ENCODE data around the gene SEC14L6.
"Not testable (repeated sequence)": the region's sequence is repeated elsewhere in the genome, so short reads cannot be mapped to it uniquely, and the experiment has no call there.

SEC14L6 gene

DNA sequence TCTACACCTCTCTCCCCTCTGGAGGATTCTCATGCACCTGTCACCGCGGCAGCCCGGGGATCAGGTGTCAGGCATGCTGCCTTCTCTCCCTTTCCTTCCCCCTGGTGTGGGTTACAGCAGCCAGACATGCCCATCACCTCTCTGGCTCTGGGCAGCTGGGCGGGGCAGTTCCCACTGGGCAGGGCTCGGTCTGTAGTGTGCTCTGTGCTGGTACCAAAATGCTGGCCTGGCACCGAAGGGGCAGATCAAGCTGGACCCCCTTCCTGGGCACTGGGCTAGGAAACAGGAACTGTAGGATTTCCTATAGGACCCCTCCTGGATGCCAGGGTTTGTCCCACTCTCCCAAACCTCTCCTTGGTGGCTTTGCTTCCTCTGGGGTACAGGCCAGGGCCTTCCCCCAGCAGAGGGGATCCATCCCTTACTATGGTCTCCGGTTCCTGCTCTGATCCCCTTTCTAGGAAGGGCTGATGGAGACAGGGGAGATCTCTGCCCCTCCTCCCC is 27.1 kb upstream of the SEC14L6 start:
- no peak for ATAC-seq
- H3K4me1 Mint-ChIP-seq = no peaks in the 10 kb centered on the region
- H3K9me3 Mint-ChIP-seq = no peaks in the 10 kb centered on the region
- DNase-seq = no peak
- no peak overlapping the region for H3K27ac Mint-ChIP-seq
- no peaks in the 10 kb centered on the region for H3K27me3 Mint-ChIP-seq
- H3K36me3 Mint-ChIP-seq (ENCODE audit: low read depth) = peaks cover 24% of the 10 kb centered on the region
- H3K4me3 Mint-ChIP-seq = no peak overlapping the region

GRCh38 chr22:30572840-30573593 is 26.5 kb upstream of the SEC14L6 start:
- no peaks in the 10 kb centered on the region for H3K4me1 Mint-ChIP-seq
- H3K36me3 Mint-ChIP-seq (ENCODE audit: low read depth) = peaks cover 23% of the 10 kb centered on the region
- DNase-seq (no peak), ATAC-seq (no peak)
- no peak overlapping the region for H3K27ac Mint-ChIP-seq
- H3K27me3 Mint-ChIP-seq = no peaks in the 10 kb centered on the region
- no peak overlapping the region for H3K4me3 Mint-ChIP-seq
- H3K9me3 Mint-ChIP-seq = no peaks in the 10 kb centered on the region

DNA sequence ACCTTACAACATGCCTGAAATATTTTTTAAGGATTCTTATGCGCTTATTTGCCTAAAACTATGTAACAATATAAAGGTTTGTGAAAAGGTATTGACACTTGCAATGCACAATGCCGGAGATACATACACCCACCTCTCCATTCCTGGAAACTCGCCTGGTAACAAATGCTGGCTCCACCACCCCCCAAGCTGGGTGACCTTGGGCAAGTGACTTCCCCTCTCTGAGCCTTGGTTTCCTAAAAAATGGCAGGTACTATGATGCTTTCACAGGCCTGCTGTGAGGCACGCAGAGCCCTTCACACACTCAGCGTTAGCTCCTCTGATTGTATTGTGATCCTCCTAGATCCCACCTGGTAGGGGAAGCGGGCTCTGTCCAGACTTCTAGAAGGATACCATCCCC is 25.7 kb upstream of the SEC14L6 start:
- no peak for DNase-seq
- no peak overlapping the region for H3K27ac Mint-ChIP-seq
- H3K9me3 Mint-ChIP-seq = no peaks in the 10 kb centered on the region
- H3K27me3 Mint-ChIP-seq = no peaks in the 10 kb centered on the region
- no peaks in the 10 kb centered on the region for H3K4me1 Mint-ChIP-seq
- no peak overlapping the region for H3K4me3 Mint-ChIP-seq
- peaks cover 15% of the 10 kb centered on the region for H3K36me3 Mint-ChIP-seq (ENCODE audit: low read depth)
- no peak for ATAC-seq

DNA sequence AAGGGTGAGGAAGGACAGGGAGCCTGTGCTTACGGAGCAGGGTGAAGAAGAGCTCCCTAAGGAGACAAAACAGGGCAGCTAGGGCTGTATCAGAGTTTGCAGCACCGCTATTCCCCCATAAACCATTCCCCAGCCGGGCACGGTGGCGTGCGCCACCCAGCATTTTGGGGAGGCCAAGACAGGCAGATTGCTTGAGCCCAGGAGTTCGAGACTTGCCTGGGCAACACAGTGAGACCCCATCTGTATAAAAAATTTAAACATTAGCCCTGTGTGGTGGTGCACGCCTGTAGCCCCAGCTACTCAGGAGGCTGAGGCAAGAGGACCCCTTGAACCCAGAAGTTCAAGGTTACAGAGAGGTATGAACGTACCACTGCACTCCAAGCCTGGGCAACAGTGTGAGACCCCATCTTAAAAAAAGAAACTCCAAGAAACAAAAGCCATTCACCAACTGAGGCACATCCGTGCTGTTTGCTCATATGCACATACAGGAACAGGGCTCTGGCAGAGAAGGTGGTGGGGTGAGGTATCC is 23.2 kb upstream of the SEC14L6 start:
- no peak overlapping the region for H3K4me3 Mint-ChIP-seq
- no peak for DNase-seq
- no peaks in the 10 kb centered on the region for H3K9me3 Mint-ChIP-seq
- no peaks in the 10 kb centered on the region for H3K27me3 Mint-ChIP-seq
- ATAC-seq = no peak
- no peak overlapping the region for H3K27ac Mint-ChIP-seq
- no peaks in the 10 kb centered on the region for H3K4me1 Mint-ChIP-seq
- no peaks in the 10 kb centered on the region for H3K36me3 Mint-ChIP-seq (ENCODE audit: low read depth)

- no peaks in the 10 kb centered on the region for H3K4me1 Mint-ChIP-seq
- no peaks in the 10 kb centered on the region for H3K36me3 Mint-ChIP-seq (ENCODE audit: low read depth)
- no peaks in the 10 kb centered on the region for H3K9me3 Mint-ChIP-seq
- DNase-seq (no peak), ATAC-seq (no peak)
- H3K4me3 Mint-ChIP-seq = no peak overlapping the region
- no peak overlapping the region for H3K27ac Mint-ChIP-seq
- no peaks in the 10 kb centered on the region for H3K27me3 Mint-ChIP-seq
Observed at GRCh38 chr22:30568137-30568805, 21.7 kb upstream of the SEC14L6 start.

DNA sequence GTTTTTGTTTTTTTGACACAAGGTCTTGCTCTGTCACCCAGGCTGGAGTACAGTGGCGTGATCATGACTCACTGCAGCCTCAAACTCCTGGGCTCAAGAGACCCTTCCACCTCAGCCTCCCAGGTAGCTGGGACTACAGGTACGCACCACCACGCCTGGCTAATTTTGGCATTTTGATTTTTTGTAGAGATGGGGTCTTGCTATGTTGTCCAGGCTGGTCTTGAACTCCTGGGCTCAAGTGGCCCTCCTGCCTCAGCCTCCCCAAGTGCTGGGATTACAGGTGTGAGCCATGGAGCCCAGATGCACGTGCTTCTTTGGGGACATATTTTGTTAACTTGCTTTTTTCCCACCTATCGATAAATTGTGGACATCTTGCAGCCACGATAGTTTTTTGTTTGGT is 20.7 kb upstream of the SEC14L6 start:
- H3K9me3 Mint-ChIP-seq; H3K27ac Mint-ChIP-seq; DNase-seq; ATAC-seq; H3K27me3 Mint-ChIP-seq; H3K4me3 Mint-ChIP-seq; H3K36me3 Mint-ChIP-seq (ENCODE audit: low read depth); H3K4me1 Mint-ChIP-seq: not testable (repeated sequence)

DNA sequence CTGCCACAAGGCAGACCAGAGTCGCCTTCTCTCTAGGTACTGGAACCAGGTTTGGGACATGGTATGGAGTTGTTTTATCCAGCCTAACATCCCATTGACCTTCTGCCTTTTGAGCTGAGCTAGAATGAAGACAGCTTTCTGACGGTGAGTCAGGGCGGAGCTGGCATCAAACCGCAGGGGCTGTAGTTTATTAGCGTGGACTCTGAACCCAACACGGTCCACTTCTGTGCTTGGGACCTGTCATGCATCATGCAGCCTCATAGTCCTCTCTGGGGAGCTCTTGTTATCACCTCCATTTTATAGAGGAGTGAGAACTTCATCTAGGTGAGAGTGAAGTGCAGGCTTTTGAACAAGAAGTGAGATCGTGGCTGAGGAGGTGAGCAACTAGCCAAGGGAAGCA is 19.6 kb upstream of the SEC14L6 start:
- DNase-seq (no peak), ATAC-seq (no peak)
- Mint-ChIP-seq H3K4me3 (no peak overlapping the region), H3K27me3 (no peaks in the 10 kb centered on the region), H3K4me1 (no peaks in the 10 kb centered on the region), H3K36me3 (ENCODE audit: low read depth) (no peaks in the 10 kb centered on the region), H3K27ac (no peak overlapping the region), H3K9me3 (no peaks in the 10 kb centered on the region)

- no peaks in the 10 kb centered on the region for H3K9me3 Mint-ChIP-seq
- ATAC-seq (peak; percentile 10), DNase-seq (no peak)
- no peak overlapping the region for H3K27ac Mint-ChIP-seq
- no peak overlapping the region for H3K4me3 Mint-ChIP-seq
- no peaks in the 10 kb centered on the region for H3K36me3 Mint-ChIP-seq (ENCODE audit: low read depth)
- no peaks in the 10 kb centered on the region for H3K27me3 Mint-ChIP-seq
- no peaks in the 10 kb centered on the region for H3K4me1 Mint-ChIP-seq
Observed at GRCh38 chr22:30565341-30565740, 18.8 kb upstream of the SEC14L6 start.

GRCh38 chr22:30564761-30565119 is 18.2 kb upstream of the SEC14L6 start:
- no peaks in the 10 kb centered on the region for H3K36me3 Mint-ChIP-seq (ENCODE audit: low read depth)
- no peak overlapping the region for H3K27ac Mint-ChIP-seq
- no peak overlapping the region for H3K4me3 Mint-ChIP-seq
- no peaks in the 10 kb centered on the region for H3K27me3 Mint-ChIP-seq
- no peak for DNase-seq
- H3K9me3 Mint-ChIP-seq = no peaks in the 10 kb centered on the region
- no peaks in the 10 kb centered on the region for H3K4me1 Mint-ChIP-seq
- no peak for ATAC-seq

- H3K36me3 Mint-ChIP-seq (ENCODE audit: low read depth) = no peaks in the 10 kb centered on the region
- no peak overlapping the region for H3K27ac Mint-ChIP-seq
- no peak overlapping the region for H3K4me3 Mint-ChIP-seq
- H3K9me3 Mint-ChIP-seq = no peaks in the 10 kb centered on the region
- no peaks in the 10 kb centered on the region for H3K27me3 Mint-ChIP-seq
- ATAC-seq (no peak), DNase-seq (no peak)
- no peaks in the 10 kb centered on the region for H3K4me1 Mint-ChIP-seq
Observed at GRCh38 chr22:30564045-30564760, 17.7 kb upstream of the SEC14L6 start.

DNA sequence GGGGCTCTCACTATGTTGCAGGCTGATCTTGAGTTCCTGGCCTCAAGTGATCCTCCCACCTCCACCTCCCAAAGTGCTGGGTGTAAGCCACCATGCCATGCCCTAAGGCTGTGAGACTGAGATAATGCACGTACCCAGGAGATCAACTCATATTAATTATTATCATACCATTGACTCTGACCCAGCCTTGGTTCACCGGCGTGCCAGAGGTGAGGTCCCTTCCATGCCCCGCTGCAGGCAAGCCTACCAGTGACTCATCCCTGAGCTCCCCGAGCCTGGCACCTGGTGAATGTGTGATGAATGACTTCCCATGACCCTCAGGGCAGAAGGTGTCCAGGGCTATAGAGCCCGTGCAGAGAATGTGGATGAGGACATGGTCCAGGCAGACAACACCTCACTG is 15.8 kb upstream of the SEC14L6 start:
- ATAC-seq = no peak
- Mint-ChIP-seq H3K4me3 (no peak overlapping the region), H3K9me3 (no peaks in the 10 kb centered on the region), H3K27me3 (no peaks in the 10 kb centered on the region), H3K36me3 (ENCODE audit: low read depth) (no peaks in the 10 kb centered on the region), H3K4me1 (no peaks in the 10 kb centered on the region), H3K27ac (no peak overlapping the region)
- DNase-seq = no peak

DNA sequence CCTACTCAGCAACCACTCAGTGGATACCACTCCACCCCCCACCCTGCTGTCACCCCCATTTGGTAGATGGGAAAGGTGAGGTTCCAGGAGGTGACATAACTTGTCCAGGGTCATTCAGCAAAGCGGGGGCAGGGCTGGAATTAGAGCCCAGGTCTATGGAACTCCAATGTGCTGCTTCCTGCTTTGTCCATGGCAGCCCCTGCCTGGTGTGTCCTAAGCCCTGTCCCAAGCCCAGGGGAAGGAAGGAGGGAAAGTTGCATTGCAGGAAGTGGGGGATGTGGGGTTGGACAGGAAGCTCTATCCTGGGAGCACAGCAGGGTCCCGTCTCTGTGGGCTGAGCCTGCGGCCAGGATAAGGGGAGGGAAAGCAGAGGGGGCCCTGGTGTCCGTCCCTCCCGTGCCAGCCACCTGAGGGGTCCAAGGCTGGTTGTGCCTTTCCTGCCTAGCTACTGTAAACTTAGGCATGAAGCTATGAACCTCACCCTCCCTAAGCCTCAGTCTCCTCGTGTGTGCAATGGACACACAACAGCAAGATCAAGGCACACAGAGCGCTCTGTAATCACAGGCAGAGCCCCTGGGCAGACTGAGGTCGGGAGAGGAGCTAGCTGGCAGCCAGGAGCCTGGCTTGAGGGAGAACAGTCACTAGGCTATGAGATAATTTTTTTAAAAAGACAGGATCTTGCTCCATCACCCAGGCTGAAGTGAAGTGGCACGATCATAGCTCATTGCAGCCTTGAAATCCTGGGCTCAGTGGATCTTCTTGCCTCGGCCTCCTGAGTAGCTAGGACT is 15.1 kb upstream of the SEC14L6 start:
- H3K27me3 Mint-ChIP-seq = no peaks in the 10 kb centered on the region
- no peak for DNase-seq
- no peak overlapping the region for H3K27ac Mint-ChIP-seq
- H3K9me3 Mint-ChIP-seq = no peaks in the 10 kb centered on the region
- no peaks in the 10 kb centered on the region for H3K36me3 Mint-ChIP-seq (ENCODE audit: low read depth)
- no peak overlapping the region for H3K4me3 Mint-ChIP-seq
- no peaks in the 10 kb centered on the region for H3K4me1 Mint-ChIP-seq
- no peak for ATAC-seq

GRCh38 chr22:30560643-30561202 is 14.2 kb upstream of the SEC14L6 start:
- DNase-seq; H3K36me3 Mint-ChIP-seq (ENCODE audit: low read depth); H3K27ac Mint-ChIP-seq; H3K9me3 Mint-ChIP-seq; H3K4me3 Mint-ChIP-seq; H3K27me3 Mint-ChIP-seq; H3K4me1 Mint-ChIP-seq: not testable (repeated sequence)
- peak; percentile 50 for ATAC-seq

DNA sequence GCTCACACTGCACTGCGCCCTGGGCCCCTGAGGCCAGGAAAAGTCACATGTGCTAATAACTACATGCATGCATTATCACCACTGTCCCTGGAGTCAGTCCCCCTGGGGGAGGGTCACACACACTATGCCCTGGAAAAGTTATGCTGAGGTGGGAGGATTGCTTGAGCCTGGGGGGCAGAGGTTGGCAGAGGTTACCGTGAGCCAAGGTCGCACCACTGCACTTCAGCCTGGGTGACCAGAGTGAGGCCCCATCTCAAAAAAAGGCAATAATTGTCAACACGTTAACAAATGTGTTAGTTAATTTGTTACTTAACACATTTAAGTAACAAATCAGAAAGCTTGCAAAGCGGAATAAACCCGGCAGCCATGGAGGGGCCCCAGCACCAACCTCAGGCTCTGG is 13.3 kb upstream of the SEC14L6 start:
- Mint-ChIP-seq H3K4me1 (no peaks in the 10 kb centered on the region), H3K27me3 (no peaks in the 10 kb centered on the region), H3K9me3 (no peaks in the 10 kb centered on the region), H3K36me3 (ENCODE audit: low read depth) (no peaks in the 10 kb centered on the region), H3K27ac (no peak overlapping the region), H3K4me3 (no peak overlapping the region)
- DNase-seq (no peak), ATAC-seq (no peak)

All from activated naive CD8-positive, alpha-beta T cell treated with anti-CD3 and anti-CD28 coated beads, Interleukin-2, amount 50 U/mL, for 24 hours (primary cell).